SK-N-SH (cell line): ENCODE results near the gene HOXA5. TPM values are rescaled to one million over a fixed set of nuclear protein-coding genes. Genes with fewer than 3 reads are reported as not detected.

ENCODE experiments used
- CTCF ChIA-PET: fragments of 300-600, 350-600 bp; formaldehyde crosslinking; extraction: SDS; loops from one replicate; lab custom pipeline; 2021; lab: Yijun Ruan, JAX
- POLR2A ChIA-PET: fragments of 350-600 bp; sonication (Branson Sonifier 250); formaldehyde crosslinking; extraction: SDS; loops from one replicate; lab custom pipeline; 2020; ENCODE audit warnings: antibody characterized with exemption, inconsistent platforms; lab: Yijun Ruan, JAX
- DNase-seq: peaks from one replicate; pipeline ENCODE4 v3.0.0; 2012
- H2AFZ ChIP-seq: fragments of 200-600 bp; sonication (generic); 2 replicates; pipeline ENCODE4 v1.8.1; 2016; ENCODE audit warnings: antibody characterized with exemption, mild to moderate bottlenecking, low read depth
- H3F3A ChIP-seq: fragments of 200-600 bp; sonication (generic); replicated peaks from 2 replicates; pipeline ENCODE3; 2016; ENCODE audit warnings: antibody characterized with exemption, mild to moderate bottlenecking; ENCODE audit not compliant: insufficient read depth
- H3K27ac ChIP-seq, 2 experiments: fragments of 200-500 bp in 1 of 2; fragments of 200-600 bp in 1 of 2; sonication (Bioruptor generic) in 1 of 2; sonication (generic), shearing (Covaris generic) in 1 of 2; 2 replicates each; pipeline versions ENCODE4 v1.5.1 to v1.6.1; 2014 to 2016; ENCODE audit warnings: low read depth in 2 of 2, inconsistent platforms in 1 of 2, low read length in 1 of 2, mild to moderate bottlenecking in 1 of 2, mixed read lengths in 1 of 2
- H3K27me3 ChIP-seq: fragments of 200-600 bp; sonication (generic), shearing (Covaris generic); 2 replicates; pipeline ENCODE4 v1.6.1; 2016; ENCODE audit warnings: mixed run types; ENCODE audit not compliant: insufficient read depth
- H3K36me3 ChIP-seq, 2 experiments: fragments of 200-500 bp in 1 of 2; fragments of 200-600 bp in 1 of 2; sonication (Bioruptor generic) in 1 of 2; sonication (generic) in 1 of 2; replicated peaks in 1 of 2; 2 replicates each; pipeline versions ENCODE3 to v1.5.1; 2014 to 2016; ENCODE audit warnings: low read length in 1 of 2, mild to moderate bottlenecking in 1 of 2; ENCODE audit not compliant: insufficient read depth in 2 of 2, control insufficient read depth in 1 of 2
- H3K4me1 ChIP-seq, 2 experiments: fragments of 200-500 bp in 1 of 2; fragments of 200-600 bp in 1 of 2; sonication (Bioruptor generic) in 1 of 2; sonication (generic), shearing (Covaris generic) in 1 of 2; 2 replicates each; pipeline versions ENCODE4 v1.5.1 to v1.6.1; 2014 to 2016; ENCODE audit warnings: low read depth in 1 of 2, low read length in 1 of 2, mixed run types in 1 of 2; ENCODE audit not compliant: insufficient read depth in 2 of 2, control insufficient read depth in 1 of 2
- H3K4me2 ChIP-seq: fragments of 200-600 bp; sonication (generic), shearing (Covaris generic); 2 replicates; pipeline ENCODE4 v1.6.1; 2017; ENCODE audit warnings: mixed run types
- H3K4me3 ChIP-seq, 2 experiments: fragments of 200-500 bp in 1 of 2; fragments of 200-600 bp in 1 of 2; sonication (Bioruptor generic) in 1 of 2; sonication (generic), shearing (Covaris generic) in 1 of 2; 2 replicates each; pipeline versions ENCODE4 v1.5.1 to v1.8.1; 2014 to 2016; ENCODE audit warnings: low read depth in 2 of 2, inconsistent platforms in 1 of 2, low read length in 1 of 2, mild to moderate bottlenecking in 1 of 2, mixed read lengths in 1 of 2, moderate library complexity in 1 of 2
- H3K79me2 ChIP-seq: fragments of 200-600 bp; sonication (generic); 2 replicates; pipeline ENCODE4 v1.8.1; 2017; ENCODE audit warnings: mild to moderate bottlenecking; ENCODE audit not compliant: insufficient read depth
- H3K9ac ChIP-seq: fragments of 200-600 bp; sonication (generic); 2 replicates; pipeline ENCODE4 v1.6.1; 2017; ENCODE audit warnings: mixed run types
- H3K9me2 ChIP-seq: fragments of 200-600 bp; sonication (generic); 2 replicates; pipeline ENCODE4 v1.6.1; 2017; ENCODE audit warnings: mixed run types
- H3K9me3 ChIP-seq: fragments of 200-600 bp; sonication (generic); 2 replicates; pipeline ENCODE4 v1.6.1; 2017; ENCODE audit warnings: mixed run types, mild to moderate bottlenecking, moderate library complexity
- H4K20me1 ChIP-seq: fragments of 200-600 bp; sonication (generic); 2 replicates; pipeline ENCODE4 v1.6.1; 2017; ENCODE audit warnings: mild to moderate bottlenecking, mixed run types; ENCODE audit not compliant: insufficient read depth
- ELF1 ChIP-seq: IDR thresholded peaks from 2 replicates; pipeline ENCODE4 v1.4.0; 2012
- FOSL2 ChIP-seq: IDR thresholded peaks from 2 replicates; pipeline ENCODE4 v1.4.0; 2012; ENCODE audit warnings: low read depth, mild to moderate bottlenecking, moderate library complexity, borderline replicate concordance
- FOXM1 ChIP-seq: IDR thresholded peaks from 2 replicates; pipeline ENCODE4 v1.4.0; 2012; ENCODE audit warnings: low read depth, mild to moderate bottlenecking
- GABPA ChIP-seq: IDR thresholded peaks from 2 replicates; pipeline ENCODE4 v1.4.0; 2012; ENCODE audit warnings: low read depth, mild to moderate bottlenecking
- JUND ChIP-seq: IDR thresholded peaks from 2 replicates; pipeline ENCODE4 v1.4.0; 2012
- MXI1 ChIP-seq: IDR thresholded peaks from 2 replicates; pipeline ENCODE4 v1.6.1; 2012; ENCODE audit warnings: mild to moderate bottlenecking, low read depth, low read length, improper control_type of control experiment
- NFIC ChIP-seq: IDR thresholded peaks from 2 replicates; pipeline ENCODE4 v1.4.0; 2012; ENCODE audit warnings: borderline replicate concordance
- NRF1 ChIP-seq: IDR thresholded peaks from 2 replicates; pipeline ENCODE4 v1.6.1; 2012; ENCODE audit warnings: low read depth, mild to moderate bottlenecking, low read length
- POLR2AphosphoS5 ChIP-seq: IDR thresholded peaks from 2 replicates; pipeline ENCODE4 v1.6.1; 2012; ENCODE audit warnings: low read depth, low read length
- RCOR1 ChIP-seq: fragments of 150-350 bp; IDR thresholded peaks from 2 replicates; pipeline ENCODE4 v1.6.1; 2017; ENCODE audit warnings: antibody characterized with exemption, low read length
- RFX5 ChIP-seq: IDR thresholded peaks from 2 replicates; pipeline ENCODE4 v1.6.1; 2012; ENCODE audit warnings: mild to moderate bottlenecking, improper control_type of control experiment, low read length
- RXRA ChIP-seq: IDR thresholded peaks from 2 replicates; pipeline ENCODE4 v1.4.0; 2012; ENCODE audit warnings: low read depth, mild to moderate bottlenecking, borderline replicate concordance
- TEAD4 ChIP-seq: IDR thresholded peaks from 2 replicates; pipeline ENCODE4 v1.4.0; 2012; ENCODE audit warnings: mild to moderate bottlenecking, borderline replicate concordance; ENCODE audit not compliant: insufficient read depth
- USF2 ChIP-seq: fragments of 150-350 bp; IDR thresholded peaks from 2 replicates; pipeline ENCODE4 v1.6.1; 2017; ENCODE audit warnings: antibody characterized with exemption, low read length, low read depth, borderline replicate concordance
- YY1 ChIP-seq: IDR thresholded peaks from 2 replicates; pipeline ENCODE4 v1.4.0; 2012; ENCODE audit warnings: low read depth, mild to moderate bottlenecking
- ZBTB33 ChIP-seq: IDR thresholded peaks from 2 replicates; pipeline ENCODE4 v1.4.0; 2012; ENCODE audit warnings: low read depth, borderline replicate concordance
- WGBS: methylation state at CpG from one replicate; pipeline ENCODE4 v1.1.6; 2017; ENCODE audit warnings: low lambda C conversion rate; 5-methylcytosine and 5-hydroxymethylcytosine counted together
- polyA plus RNA-seq, 3 experiments: library from polyadenylated mRNA; depleted of rRNA; stranded (reverse); fragments of >200 nt; gene quantifications; 2 replicates each; pipeline ENCODE4 v1.2.3, GENCODE V29; 2012
- TF ChIP-seq, protein P1 (sequence below): IDR thresholded peaks from 2 replicates; pipeline ENCODE4 v1.6.1; 2012; ENCODE audit warnings: mild to moderate bottlenecking, low read depth, low read length, moderate library complexity
- TF ChIP-seq, protein P2 (sequence below): IDR thresholded peaks from 2 replicates; pipeline ENCODE4 v1.4.0; 2012; ENCODE audit warnings: low read depth, borderline replicate concordance

Gene HOXA5
- polyA plus RNA-seq, 1 of the 3 experiments (the other 2 are of a cell fraction), result not detected

DNA sequence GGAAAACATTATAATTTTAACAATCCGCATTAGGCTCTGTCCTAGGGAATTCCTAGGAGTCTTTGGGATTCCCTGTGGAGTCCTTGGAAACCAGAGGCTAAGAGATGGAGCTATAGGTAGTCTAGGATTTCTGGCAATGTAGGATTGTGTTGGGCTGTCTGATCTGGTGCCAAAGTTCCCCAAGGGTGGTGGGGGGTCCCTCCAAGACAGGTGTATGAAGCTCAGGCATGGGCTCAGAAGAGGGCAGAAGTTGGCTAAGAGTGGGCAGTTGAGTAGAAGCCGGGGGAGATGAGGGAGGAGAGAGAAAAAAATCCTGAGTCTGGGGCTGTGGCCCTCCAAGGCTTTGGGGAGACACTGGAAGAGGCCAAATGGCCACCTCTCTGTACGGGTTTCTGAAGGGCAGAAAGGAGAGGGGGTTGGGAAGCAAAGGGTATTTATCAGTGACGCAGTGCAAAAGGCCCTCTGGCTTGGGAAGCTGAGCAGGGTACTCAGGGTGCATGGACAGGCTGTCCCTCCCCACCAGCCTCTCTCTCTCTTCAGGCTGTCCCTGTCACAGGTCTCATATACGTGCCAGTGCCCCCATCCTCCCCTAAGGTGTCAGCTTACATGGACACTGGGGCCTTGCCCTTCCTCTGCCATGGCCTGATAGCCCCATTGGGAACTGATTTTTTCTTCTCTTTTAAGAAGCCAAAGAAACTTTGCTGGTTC, 3.2 kb upstream of the HOXA5 start:
- Histone ChIP-seq H3K36me3 (no peaks in the 10 kb centered on the region), H3K4me1 (peaks cover 12 to 20% of the 10 kb centered on the region in 2 experiments; a peak in 1 of 4 replicates), H3K27ac (no peak overlapping the region), H4K20me1 (no peaks in the 10 kb centered on the region), H3K27me3 (peaks cover 100% of the 10 kb centered on the region), H3K4me2 (no peak overlapping the region), H3K9me3 (no peaks in the 10 kb centered on the region), H3K9ac (no peak overlapping the region)
- POLR2A ChIA-PET, result no interaction called here
- CTCF ChIA-PET, result interaction anchor here (0.5 to 10.9 kb wide), 3 partner anchors 12 to 49 kb away, joined by 3 to 270 read pairs (median 29); partner anchors contain the start of gene HOXA7
- no peak for TF ChIP-seq JUND
- TF ChIP-seq FOXM1, result no peak
- no peak for TF ChIP-seq GABPA
- no peak for TF ChIP-seq RFX5
- TF ChIP-seq ELF1, result no peak
- TF ChIP-seq TEAD4, result no peak
- TF ChIP-seq ZBTB33, result no peak
- no peak for TF ChIP-seq FOSL2
- TF ChIP-seq, protein P1, sequence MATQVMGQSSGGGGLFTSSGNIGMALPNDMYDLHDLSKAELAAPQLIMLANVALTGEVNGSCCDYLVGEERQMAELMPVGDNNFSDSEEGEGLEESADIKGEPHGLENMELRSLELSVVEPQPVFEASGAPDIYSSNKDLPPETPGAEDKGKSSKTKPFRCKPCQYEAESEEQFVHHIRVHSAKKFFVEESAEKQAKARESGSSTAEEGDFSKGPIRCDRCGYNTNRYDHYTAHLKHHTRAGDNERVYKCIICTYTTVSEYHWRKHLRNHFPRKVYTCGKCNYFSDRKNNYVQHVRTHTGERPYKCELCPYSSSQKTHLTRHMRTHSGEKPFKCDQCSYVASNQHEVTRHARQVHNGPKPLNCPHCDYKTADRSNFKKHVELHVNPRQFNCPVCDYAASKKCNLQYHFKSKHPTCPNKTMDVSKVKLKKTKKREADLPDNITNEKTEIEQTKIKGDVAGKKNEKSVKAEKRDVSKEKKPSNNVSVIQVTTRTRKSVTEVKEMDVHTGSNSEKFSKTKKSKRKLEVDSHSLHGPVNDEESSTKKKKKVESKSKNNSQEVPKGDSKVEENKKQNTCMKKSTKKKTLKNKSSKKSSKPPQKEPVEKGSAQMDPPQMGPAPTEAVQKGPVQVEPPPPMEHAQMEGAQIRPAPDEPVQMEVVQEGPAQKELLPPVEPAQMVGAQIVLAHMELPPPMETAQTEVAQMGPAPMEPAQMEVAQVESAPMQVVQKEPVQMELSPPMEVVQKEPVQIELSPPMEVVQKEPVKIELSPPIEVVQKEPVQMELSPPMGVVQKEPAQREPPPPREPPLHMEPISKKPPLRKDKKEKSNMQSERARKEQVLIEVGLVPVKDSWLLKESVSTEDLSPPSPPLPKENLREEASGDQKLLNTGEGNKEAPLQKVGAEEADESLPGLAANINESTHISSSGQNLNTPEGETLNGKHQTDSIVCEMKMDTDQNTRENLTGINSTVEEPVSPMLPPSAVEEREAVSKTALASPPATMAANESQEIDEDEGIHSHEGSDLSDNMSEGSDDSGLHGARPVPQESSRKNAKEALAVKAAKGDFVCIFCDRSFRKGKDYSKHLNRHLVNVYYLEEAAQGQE, result no peak
- TF ChIP-seq MXI1, result no peak
- no peak for TF ChIP-seq YY1
- no peak for TF ChIP-seq POLR2AphosphoS5
- TF ChIP-seq NRF1, result no peak
- no peak for TF ChIP-seq RCOR1
- no peak for TF ChIP-seq RXRA
- no peak for TF ChIP-seq NFIC
- TF ChIP-seq USF2, result no peak
- TF ChIP-seq, protein P2, sequence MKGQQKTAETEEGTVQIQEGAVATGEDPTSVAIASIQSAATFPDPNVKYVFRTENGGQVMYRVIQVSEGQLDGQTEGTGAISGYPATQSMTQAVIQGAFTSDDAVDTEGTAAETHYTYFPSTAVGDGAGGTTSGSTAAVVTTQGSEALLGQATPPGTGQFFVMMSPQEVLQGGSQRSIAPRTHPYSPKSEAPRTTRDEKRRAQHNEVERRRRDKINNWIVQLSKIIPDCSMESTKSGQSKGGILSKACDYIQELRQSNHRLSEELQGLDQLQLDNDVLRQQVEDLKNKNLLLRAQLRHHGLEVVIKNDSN, result no peak
- TF ChIP-seq, all 33 proteins: peak for 0
- peak; percentile 29 for DNase-seq
- H3F3A ChIP-seq, result no peaks in the 10 kb centered on the region
- H3K4me3 ChIP-seq, result no peak overlapping the region
- H2AFZ ChIP-seq, result no peak overlapping the region
- H3K9me2 ChIP-seq, result no peaks in the 10 kb centered on the region
- no peaks in the 10 kb centered on the region for H3K79me2 ChIP-seq
- WGBS, result 24% methylated on average over 5 of the region's 5 CpGs
